Measurements from ENCODE around the gene DAB1.

- TF ChIP-seq, protein P1, sequence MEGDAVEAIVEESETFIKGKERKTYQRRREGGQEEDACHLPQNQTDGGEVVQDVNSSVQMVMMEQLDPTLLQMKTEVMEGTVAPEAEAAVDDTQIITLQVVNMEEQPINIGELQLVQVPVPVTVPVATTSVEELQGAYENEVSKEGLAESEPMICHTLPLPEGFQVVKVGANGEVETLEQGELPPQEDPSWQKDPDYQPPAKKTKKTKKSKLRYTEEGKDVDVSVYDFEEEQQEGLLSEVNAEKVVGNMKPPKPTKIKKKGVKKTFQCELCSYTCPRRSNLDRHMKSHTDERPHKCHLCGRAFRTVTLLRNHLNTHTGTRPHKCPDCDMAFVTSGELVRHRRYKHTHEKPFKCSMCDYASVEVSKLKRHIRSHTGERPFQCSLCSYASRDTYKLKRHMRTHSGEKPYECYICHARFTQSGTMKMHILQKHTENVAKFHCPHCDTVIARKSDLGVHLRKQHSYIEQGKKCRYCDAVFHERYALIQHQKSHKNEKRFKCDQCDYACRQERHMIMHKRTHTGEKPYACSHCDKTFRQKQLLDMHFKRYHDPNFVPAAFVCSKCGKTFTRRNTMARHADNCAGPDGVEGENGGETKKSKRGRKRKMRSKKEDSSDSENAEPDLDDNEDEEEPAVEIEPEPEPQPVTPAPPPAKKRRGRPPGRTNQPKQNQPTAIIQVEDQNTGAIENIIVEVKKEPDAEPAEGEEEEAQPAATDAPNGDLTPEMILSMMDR (IDR thresholded peaks at IDR 0.05): no peak
- TF ChIP-seq POLR2AphosphoS5 (IDR thresholded peaks at IDR 0.05) (no peak), POLR2A (IDR thresholded peaks at IDR 0.05) (no peak), EP300 (IDR thresholded peaks at IDR 0.05) (no peak)
Observed at GRCh38 chr1:57312869-57313268, 111.0 kb downstream of the DAB1 start.

Data from sigmoid colon (tissue), 4 donors.